NOMO-1 treated with dmso at 0.1 percent for 144 hours (cell line): ENCODE results near the gene RNASET2.

Experiments used
- DNase-seq: peaks from one replicate; lab custom pipeline; 2025; ENCODE audit not compliant: unreplicated experiment; lab: John Stamatoyannopoulos, UW

Gene RNASET2, protein sequence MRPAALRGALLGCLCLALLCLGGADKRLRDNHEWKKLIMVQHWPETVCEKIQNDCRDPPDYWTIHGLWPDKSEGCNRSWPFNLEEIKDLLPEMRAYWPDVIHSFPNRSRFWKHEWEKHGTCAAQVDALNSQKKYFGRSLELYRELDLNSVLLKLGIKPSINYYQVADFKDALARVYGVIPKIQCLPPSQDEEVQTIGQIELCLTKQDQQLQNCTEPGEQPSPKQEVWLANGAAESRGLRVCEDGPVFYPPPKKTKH

DNA sequence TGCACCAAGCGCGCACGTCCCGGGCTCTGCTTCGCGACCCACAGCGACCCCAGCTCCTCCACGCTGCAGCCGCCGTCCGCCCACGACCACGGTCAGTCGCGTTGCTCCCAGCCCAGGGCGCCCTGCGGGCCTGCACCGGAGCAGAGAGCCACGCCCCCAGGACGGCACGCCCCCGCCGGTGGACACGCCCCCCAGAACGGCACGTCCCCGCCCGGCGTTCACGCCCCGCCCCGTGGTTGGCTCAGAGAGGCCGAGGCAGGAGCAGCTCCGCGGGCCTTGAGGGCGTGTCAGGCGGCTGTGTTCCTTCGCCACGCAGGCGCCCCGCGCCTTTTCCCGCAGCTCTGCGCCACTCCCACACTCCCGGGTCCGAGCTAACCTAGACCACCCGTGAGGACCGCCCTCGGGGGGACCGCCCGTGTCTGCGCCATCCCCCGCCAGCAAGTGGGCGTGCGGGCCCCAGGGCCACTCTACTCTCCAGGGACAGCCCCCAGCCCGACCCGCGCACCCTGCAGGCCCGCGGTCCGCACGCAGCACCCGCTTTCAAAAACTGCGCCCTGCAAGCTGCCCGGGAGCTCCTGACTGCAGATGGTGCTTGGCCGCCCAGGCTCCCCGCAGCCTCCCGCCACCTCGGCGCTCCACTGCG is at the start of gene RNASET2:
TSS of gene RNASET2 (minus strand) at position 107 of the 643 bp plus-strand sequence. CDS start 368 bp downstream, outside the sequence.
- DNase-seq = peak; percentile 82

DNA sequence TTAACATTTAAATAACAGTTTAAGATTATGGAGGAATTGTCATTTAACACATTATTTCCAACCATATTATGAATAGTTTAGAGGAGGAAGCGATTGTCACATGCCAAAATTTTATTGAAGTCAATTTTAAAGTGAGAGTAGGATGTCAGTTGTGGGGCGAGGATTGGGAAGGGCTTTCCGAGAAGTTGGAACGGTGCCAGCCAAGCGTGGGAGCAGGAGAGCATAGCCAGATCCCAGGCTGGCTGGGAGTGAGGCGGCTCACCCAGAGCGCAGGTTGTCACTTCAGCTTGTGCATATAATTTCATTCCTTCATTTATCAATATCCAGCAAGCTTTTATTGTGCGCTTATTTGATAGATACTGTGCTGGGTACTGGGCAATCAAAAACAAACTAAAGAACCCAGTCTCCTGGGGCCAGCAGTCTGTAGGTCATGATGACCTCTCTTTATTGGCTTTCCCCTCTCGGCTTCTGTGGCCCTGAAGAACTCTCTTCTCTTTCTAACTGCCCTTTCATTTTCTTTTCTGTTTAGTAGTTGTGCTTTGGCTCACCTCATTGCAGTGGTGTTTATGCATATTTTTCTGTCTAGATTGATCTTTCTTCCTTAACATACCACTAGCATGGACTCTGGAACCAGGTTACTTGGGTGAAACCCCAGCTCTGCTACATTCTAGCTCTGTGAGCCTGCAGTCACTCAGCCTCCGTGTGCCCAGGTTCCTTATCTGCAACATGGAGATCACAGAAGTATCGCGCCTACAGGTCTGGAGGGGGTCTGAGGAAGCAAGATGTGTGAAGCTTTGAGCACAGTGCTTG is 49.2 kb upstream of the RNASET2 start:
- no peak for DNase-seq

DNA sequence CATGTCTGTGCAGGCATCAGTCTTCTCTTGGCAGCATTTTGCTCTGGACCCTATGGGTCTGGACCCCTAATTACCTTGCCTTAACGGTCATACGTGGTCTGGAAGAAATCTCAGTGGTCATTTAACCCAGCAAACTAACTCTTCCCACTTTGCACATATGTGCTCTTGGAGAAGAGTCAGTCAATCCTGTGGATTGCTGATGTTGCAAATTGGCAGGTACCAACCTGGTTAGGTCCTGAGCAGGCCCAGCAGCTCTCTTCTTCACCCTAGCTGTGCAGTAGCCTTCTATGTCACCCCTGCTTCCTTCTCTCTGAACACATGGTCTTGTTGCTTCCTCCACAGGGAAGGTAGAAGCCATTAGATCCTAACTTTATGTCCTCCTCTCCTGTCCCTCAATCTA is 44.4 kb upstream of the RNASET2 start:
- no peak for DNase-seq

DNA sequence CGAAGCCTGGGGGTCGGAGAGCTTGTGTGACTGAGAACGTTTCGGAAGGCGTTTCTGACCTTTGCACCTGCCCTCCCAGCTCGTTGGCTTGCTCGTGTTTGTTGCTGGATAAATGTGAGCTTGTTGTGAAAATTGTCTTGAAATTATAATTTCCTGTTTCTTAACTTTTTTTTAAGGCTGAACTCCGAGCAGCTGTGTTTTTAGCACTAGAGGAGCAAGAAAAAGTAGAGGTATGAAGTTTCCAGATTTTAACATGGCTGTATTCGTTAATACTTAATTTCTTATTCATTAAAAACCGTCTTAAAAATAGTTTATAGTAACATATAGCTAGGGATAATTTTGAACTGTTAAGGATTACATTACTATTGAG is 43.5 kb upstream of the RNASET2 start:
- no peak for DNase-seq

DNA sequence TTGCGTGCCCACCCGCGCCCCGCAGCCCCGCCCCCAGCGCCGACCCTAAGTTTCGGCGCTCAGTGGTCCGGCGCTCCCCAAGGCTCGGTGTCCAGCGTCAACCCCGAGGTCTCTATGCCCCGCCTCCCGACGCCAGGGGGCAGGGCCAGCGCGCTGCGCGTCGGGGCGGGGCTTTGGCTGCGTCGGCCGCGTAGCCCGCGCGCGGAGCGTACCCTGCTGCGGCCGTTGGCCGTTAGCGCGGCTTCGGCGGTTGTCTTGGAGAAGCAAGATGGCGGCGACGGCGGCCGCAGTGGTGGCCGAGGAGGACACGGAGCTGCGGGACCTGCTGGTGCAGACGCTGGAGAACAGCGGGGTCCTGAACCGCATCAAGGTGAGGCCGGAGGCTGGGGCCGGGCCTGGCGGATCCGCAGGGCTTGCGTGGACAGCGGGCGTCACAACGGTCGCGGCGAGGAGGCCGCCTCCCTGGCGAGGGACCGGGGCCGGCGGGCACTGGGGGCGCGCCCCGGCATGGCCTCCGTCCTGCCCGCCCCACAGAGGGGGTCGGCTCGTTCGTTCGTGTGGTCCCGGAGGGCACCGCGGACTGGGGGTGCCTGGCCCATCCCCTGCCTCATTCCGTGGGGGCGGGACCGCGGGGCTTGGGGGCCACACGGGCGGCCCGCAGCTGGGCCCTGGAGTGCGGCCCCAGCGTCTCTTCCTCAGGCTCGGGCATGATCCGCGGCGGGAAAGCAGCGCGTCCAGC is 43.0 kb upstream of the RNASET2 start, which contains the start of gene CEP43:
TSS of gene CEP43 (plus strand) at position 253 of the 739 bp plus-strand sequence. CDS start at position 269, 16 bp downstream.
- DNase-seq = peak; percentile 89

DNA sequence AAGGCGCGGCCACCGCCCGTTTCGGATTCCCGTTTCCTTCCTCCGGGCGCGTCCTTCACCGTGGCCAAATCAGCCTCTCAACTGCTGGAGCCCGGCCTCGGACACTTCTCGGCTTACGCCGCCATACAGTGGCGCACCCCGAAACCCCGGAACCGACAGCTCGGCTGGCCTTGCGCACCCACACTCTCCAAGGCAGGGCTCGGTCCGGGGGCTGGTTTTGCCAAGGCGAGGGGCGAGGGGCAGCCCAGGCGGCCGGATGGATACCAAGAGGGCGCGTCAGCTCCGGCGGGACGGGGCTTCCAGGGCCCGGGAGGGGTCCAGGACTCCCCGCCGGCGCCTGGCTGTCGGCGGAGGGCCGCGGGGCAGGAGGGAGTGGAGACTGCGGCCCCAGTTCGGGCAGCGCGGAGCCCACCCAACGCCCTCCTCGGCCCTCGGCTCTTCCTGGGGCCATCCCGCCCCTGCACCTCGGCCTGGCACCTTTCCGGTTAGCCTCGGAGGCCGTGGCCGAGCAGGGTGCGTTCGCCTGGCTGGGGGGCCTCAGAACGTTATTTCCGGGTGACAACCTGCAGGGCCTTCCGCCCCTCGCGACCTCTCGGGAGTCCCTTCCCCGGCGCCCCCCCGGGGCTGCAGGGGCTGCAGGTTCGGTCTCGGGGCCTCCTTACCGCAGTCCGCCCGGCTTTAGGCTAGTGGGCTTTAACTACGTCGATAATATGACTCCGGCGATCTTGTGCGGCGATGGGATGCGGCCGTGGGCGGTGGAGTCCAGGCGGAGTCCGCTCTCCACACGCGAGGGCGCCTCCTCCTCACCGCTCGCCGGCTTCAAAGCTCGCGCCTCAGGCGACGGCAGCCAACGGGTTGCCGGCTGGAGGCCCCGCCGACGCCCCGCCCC is 42.1 kb upstream of the RNASET2 start:
- no peak for DNase-seq

DNA sequence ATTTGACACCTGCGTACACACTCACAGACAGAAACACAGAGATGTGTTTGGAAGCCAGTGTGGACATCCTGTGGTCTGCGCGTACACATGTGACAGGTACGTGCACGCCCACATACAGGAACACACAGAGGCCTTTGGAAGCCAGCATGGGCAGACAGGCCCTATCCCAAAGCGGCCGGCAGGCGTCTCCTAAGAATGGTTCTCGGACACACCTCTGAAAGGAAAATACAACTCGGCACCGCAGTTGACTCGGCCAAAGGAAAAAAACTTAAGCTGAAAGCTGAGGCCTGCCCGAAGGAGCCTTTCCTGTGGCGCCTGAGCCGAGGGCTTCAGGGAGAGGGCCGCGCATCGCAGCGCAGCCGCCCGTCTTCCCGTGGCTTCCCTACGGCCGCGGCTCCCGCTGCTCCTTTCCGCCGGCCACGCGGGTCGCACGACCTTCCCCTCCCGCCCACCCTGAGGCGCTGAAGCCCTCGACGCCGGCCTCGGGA is 41.5 kb upstream of the RNASET2 start:
- peak; percentile 54 for DNase-seq

DNA sequence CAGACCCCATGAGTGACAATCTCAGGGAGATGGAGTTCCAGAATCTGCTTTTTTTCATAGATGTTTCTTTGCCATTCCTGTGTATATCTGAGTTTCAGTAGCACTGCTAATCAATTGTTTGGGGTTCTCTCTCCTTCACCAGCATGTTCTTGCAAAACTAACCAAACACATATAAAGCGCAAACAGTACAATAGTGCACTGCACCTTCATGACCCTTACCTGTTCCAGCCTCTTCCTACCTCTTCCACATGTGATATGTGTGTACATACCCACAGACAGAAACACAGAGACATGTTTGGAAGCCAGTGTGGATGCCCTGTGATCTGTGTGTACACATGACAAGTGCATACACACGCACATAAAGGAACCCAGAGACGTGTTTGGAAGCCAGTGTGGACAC is 41.0 kb upstream of the RNASET2 start:
- no peak for DNase-seq

DNA sequence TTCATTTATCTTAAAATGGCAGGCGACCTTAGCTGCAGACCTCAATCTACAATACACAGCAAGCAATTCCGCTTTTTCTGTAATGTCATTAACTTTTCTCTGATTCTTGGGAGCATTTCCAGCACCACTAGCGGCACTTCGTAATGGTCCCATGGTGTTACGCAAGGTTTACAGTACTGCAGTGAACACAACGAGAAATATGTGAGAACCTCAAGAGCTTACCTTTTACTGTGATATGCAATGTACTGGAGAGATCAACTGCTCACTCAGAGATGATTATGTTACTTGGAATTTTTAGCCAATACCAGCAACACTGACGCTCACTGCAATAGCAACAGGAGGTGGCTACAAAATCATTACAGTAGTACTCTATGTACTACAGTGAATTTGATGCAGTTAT is 40.1 kb upstream of the RNASET2 start:
- DNase-seq = no peak

DNA sequence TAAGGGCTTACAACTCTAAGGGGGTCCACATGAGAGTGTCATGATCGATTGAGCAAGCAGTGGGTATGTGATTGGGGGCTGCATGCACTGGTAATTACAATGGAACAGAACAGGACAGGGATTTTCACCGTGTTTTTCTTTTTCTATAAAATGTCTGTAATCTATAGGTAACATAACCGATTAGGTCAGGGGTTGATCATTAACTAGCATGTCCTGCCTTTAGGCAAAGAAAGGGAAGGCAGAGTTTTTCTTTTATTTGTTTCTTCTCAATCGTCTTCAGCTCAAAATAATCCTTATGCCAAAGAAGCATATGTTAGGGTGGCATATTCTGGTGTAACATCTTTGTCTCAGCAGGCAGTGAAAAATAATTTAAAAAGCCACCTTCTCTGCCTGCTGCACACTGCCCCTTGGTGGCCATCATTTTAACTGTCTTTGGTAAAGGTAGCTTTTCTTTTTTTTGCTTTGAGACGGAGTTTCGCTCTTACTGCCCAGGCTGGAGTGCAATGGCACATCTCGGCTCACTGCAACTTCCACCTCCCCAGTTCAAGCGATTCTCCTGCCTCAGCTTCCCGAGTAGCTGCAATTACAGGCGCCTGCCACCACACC is 33.2 kb upstream of the RNASET2 start:
- no peak for DNase-seq

DNA sequence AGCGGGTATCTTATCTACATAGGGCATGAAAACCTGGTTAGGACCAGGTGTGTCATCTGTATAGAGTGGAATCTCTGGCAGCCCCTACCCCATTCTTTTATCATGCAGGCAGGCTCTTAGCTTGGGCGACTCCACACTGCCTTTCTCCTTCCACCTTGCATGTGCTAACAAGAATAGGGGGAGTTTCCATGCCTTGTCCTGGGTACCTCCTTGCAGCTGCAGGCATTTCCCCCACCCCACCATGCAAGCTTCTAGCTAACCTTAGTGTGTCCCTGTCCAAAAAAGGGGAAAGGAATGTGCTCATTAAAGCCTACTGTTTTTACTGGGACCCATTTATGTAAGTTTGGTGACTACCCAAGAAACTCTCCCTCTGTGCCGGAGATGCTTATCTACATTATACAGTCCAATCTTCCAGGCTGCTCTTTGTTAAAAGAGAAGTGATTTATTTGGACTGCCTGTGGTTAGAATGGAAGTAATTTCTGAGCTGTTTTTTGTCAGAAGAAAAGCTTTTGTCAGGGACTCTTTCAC is 32.4 kb upstream of the RNASET2 start:
- DNase-seq = no peak

DNA sequence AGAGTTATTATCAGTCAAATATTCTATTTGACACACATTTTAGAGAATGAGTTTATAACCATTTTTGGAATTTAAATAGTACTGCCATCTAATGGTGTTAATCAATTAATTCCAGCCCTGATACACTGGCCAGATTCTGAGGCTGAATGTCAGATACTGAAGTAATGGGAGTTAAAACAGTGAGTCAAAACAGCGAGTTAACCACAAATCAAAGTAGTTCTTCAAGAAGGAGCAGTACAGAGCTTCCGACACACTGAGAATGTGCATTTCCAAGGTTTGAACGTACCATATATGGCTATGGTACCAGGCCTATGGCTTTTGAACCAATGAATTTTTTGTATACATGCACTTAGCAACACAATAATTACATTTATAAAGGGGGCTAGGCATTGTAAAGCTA is 31.6 kb upstream of the RNASET2 start:
- no peak for DNase-seq

DNA sequence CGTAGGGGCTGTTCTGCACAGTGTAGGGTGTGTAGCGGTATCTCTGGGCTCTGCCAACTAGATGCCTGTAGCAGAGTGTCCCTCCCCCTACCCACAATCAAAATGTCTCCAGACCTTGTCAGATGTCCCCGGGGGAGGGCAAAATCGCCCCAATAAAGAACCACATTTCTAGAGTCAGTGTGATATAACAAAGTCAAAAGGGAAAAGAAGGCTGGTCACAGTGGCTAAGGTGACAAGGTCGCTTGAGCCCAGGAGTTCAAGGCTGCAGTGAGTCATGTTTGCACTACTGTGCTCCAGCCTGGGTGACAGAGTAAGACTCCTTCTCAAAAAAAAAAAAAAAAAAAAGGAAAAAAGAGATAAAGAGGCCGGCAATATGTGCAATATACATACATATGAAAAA is 31.1 kb upstream of the RNASET2 start:
- no peak for DNase-seq

DNA sequence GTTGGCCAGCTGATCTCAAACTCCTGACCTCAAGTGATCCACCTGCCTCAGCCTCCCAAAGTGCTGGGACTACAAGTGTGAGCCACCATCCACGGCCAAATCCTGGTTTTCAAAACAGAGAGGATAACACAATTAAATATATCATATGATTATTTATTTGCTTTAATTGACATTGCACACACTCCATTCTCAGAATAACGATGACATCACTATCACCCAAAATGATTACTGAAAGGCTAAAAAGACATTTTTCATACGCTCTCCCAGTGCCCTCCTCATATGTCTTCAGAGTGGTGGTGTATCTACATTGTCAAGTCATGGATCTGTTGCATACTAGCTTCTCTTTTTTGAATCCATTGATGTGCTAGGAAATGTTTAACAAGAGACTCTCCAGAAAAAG is 24.4 kb upstream of the RNASET2 start:
- no peak for DNase-seq

DNA sequence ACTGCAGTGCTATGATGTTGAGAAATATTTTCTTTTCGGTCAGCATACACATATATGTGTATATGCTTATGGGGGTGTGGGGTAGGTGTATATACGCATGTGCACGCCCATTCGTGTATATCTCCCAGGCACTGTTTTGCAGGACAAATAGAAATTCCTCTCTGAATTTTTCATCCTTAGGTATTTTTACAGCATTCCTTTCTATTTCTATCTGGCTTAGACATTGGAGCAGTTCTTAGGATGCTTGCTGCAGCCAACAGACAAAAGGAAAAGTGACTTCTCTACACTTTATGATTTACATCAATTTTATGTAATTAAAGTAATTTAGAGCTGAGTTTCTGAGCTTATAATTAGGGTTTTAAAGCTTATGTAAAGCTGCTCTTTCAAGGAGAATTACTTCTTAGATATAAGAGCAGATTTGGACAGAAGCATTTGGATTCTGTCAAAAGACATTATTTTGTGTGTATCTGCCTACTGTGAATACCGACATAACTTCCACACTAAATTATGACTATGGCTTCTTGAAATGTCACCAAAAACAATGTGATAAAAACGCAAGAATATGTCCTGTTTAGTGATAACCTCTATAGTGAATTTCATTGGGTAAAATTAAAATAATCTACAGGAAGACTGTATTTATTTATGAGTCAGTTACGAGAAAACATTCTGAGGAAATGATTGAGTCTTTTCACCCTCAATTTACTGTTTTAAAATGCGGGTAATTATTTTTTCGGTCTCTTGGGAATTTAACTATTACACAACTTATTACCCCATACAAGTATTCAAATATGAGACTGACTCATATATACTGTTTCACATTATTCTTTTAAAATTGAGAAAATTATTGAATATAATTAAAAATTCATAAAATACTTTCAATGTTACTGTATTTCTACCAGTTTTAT is 21.5 kb upstream of the RNASET2 start:
- DNase-seq = no peak

DNA sequence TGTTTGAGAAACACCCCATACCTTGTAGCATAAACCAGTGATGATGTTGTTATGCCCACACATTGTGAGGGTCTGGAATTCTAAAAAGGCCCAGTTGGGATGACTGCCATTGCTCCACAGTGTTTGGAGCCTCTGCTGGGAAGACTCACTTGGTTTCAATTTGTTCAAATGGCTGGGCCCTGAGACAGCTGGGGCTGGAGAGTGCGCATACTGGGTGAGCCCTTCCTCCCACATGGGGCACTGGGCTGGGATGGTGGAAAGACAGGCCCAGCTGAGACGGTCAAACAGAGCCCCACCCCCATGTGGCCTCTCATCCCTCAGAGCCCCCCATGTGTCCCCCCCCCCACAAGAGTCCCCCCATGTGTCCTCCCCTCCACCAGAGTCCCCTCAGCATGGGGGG is 20.3 kb upstream of the RNASET2 start:
- DNase-seq = no peak

DNA sequence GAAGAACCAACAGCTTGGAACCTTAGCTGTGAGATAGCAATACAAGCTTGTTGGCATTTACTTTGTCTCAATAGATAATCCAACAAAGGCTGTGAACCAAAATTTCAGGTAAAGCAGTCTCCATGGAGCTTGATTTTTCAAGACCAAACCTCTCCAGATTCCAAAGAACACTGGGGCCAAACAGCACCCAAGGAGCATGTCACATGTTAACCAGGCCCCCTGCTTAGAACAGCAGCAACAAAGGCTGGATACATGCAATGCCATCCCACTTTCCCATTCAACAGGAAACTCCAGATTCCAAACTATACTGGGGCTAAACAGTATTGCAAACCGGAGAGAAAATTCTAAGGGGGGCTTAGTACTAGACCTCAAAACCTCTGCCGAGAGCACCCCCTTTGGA is 15.8 kb upstream of the RNASET2 start:
- no peak for DNase-seq

DNA sequence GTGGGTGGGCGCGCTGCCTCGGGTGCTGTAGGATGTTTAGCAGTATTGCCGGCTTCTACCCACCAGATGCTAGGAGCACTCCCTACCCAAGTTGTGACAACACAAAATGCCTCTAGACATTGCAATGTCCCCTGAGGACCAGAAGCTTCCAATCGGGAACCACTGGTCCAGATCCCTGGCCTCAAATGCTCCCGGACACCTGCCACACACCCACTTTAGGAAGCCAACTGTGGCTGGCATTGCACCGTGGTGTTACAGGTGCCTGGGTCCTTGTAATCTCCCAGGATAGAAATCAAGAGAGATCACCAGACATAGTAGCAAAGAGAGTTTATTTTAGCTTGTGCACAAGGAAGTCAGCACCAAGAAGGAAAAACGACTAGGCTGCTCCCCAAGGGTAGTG is 14.9 kb upstream of the RNASET2 start:
- no peak for DNase-seq
